ENCODE results near the gene HSDL1. TPM values are rescaled to one million over a fixed set of nuclear protein-coding genes. Genes with fewer than 3 reads are reported as not detected.
A peak's percentile ranks its signal among the peaks of the same experiment; 100 is the strongest.

The HSDL1 gene
- total RNA-seq, 1 donor from 2014 or later: 50.2 TPM

DNA sequence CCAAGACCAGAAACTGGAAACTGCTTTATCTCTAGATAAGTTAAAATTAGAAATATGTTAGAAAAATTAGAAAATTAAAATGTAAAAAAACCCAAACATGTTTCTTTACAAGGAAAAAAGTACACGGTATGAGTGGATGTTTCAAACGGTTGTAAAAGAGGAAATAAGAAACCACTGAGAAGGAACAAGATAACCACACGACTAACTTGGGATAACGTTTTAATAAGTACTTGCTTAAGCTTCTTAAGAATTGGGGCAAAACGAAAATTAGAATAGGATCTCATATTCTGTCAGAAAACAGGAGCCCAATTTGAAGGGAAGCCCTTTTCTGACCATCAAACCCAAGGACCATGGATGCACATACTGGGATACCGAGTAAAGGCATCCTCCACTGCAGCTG lies 59.2 kb downstream of the HSDL1 start:
- peaks cover 4% of the 10 kb centered on the region for H3K27me3 Mint-ChIP-seq (ENCODE audit: unreplicated experiment)
- TF ChIP-seq, protein P1, sequence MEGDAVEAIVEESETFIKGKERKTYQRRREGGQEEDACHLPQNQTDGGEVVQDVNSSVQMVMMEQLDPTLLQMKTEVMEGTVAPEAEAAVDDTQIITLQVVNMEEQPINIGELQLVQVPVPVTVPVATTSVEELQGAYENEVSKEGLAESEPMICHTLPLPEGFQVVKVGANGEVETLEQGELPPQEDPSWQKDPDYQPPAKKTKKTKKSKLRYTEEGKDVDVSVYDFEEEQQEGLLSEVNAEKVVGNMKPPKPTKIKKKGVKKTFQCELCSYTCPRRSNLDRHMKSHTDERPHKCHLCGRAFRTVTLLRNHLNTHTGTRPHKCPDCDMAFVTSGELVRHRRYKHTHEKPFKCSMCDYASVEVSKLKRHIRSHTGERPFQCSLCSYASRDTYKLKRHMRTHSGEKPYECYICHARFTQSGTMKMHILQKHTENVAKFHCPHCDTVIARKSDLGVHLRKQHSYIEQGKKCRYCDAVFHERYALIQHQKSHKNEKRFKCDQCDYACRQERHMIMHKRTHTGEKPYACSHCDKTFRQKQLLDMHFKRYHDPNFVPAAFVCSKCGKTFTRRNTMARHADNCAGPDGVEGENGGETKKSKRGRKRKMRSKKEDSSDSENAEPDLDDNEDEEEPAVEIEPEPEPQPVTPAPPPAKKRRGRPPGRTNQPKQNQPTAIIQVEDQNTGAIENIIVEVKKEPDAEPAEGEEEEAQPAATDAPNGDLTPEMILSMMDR (IDR thresholded peaks at IDR 0.05; ENCODE audit: unreplicated experiment): no peak
- no peaks in the 10 kb centered on the region for H3K4me1 Mint-ChIP-seq (ENCODE audit: unreplicated experiment)
- DNase-seq (ENCODE audit: low spot score): no peak
- peaks cover 35% of the 10 kb centered on the region for H3K36me3 Mint-ChIP-seq (ENCODE audit: low read depth, unreplicated experiment)
- H3K9me3 Mint-ChIP-seq (ENCODE audit: unreplicated experiment): no peaks in the 10 kb centered on the region
- no peak overlapping the region for H3K27ac Mint-ChIP-seq (ENCODE audit: unreplicated experiment)
- no peak overlapping the region for H3K4me3 Mint-ChIP-seq (ENCODE audit: unreplicated experiment)

DNA sequence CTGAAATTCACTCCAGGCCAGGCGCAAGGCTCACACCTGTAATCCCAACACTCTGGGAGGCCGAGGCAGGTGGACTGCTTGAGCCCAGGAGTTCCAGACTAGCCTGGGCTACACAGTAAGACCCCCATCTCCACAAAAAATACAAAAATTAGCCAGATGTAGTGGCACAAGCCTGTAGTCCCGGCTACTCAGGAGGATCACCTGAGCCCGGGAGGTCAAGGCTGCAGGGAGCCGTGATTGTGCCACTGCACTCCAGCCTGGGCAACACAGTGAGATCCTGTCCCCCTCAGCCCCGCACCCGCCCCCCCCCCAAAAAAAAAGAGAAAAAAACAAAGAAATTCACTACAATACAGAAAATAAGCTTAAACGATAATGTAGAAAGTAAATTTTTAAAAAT lies 59.7 kb downstream of the HSDL1 start:
- no peaks in the 10 kb centered on the region for H3K4me1 Mint-ChIP-seq (ENCODE audit: unreplicated experiment)
- TF ChIP-seq, protein P1 (IDR thresholded peaks at IDR 0.05; ENCODE audit: unreplicated experiment): no peak
- no peak overlapping the region for H3K4me3 Mint-ChIP-seq (ENCODE audit: unreplicated experiment)
- no peak overlapping the region for H3K27ac Mint-ChIP-seq (ENCODE audit: unreplicated experiment)
- no peak for DNase-seq (ENCODE audit: low spot score)
- H3K27me3 Mint-ChIP-seq (ENCODE audit: unreplicated experiment): peaks cover 5% of the 10 kb centered on the region
- no peaks in the 10 kb centered on the region for H3K9me3 Mint-ChIP-seq (ENCODE audit: unreplicated experiment)
- peaks cover 34% of the 10 kb centered on the region for H3K36me3 Mint-ChIP-seq (ENCODE audit: low read depth, unreplicated experiment)

DNA sequence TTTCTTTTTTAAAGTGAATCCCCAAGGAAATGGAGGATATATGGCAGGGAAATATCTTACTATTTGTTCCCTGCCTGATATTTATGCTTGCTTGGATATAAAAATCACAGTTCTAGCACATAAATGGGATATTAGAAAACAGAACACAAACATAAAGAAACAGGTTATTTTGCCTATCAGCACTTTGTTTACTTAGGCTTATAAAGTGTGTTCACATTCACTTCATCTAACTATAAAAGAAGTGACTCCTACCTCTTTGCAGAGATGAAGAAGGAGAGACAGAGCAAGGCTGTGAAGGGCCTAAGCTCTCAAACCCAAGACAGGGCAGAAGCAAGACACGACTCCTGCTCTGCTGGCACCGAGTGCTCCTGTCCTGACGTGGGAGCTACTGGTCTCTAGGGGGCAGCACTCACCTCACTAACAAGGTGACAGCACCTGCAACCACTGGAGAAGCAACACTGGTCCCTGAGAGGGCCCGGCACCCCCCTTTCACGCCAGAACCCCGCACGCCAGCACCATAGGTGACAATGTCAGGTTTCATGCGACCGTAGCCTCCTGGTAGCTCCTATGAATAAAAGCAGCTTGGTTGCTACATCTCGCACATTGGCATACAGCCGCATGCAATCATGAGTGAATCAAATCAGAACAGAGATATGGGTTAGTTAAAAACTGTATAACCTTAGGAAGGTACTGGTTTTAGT lies 60.3 kb downstream of the HSDL1 start:
- DNase-seq (ENCODE audit: low spot score): peak; percentile 63
- Mint-ChIP-seq H3K4me3 (ENCODE audit: unreplicated experiment) (no peak overlapping the region), H3K4me1 (ENCODE audit: unreplicated experiment) (peaks cover 5% of the 10 kb centered on the region), H3K36me3 (ENCODE audit: low read depth, unreplicated experiment) (peaks cover 32% of the 10 kb centered on the region), H3K27ac (ENCODE audit: unreplicated experiment) (no peak overlapping the region), H3K27me3 (ENCODE audit: unreplicated experiment) (peaks cover 4% of the 10 kb centered on the region), H3K9me3 (ENCODE audit: unreplicated experiment) (no peaks in the 10 kb centered on the region)
- TF ChIP-seq, protein P1 (IDR thresholded peaks at IDR 0.05; ENCODE audit: unreplicated experiment): peak; percentile 64

DNA sequence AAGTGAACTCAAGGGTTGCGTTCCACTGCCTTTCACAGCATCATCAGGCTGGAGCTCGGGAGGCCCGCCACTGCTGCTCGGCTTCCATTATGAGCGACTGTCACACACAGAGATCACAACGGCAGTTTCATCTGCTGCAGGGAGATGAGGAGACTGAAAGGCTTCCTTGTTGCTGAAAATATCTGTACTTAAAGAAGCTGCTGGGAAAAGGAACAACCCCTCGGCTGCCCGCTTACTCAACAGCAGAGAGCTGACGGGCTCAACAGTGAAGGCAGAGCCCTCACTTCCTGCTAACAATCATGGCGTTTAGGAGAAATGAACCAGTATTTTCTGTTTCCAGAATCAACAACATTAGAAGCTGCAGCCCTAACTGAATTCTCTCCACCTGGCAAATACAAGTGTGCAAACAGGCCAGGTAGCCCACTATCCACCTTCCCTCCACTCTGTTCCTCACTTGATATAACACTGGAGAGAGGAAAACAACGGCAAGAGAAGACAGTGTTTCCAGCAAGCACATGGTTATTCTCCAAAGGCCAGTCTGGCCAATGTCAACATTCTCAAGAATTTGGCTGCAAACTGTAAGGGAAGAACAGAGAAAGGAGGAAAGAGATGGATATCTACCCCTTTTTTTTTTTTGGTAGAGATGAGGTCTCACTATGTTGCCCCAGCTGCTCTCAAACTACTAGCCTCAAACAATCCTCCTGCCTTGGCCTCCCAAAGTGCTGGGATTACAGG lies 62.0 kb downstream of the HSDL1 start:
- no peak overlapping the region for H3K27ac Mint-ChIP-seq (ENCODE audit: unreplicated experiment)
- no peaks in the 10 kb centered on the region for H3K9me3 Mint-ChIP-seq (ENCODE audit: unreplicated experiment)
- H3K4me3 Mint-ChIP-seq (ENCODE audit: unreplicated experiment): no peak overlapping the region
- peaks cover 2% of the 10 kb centered on the region for H3K27me3 Mint-ChIP-seq (ENCODE audit: unreplicated experiment)
- DNase-seq (ENCODE audit: low spot score): no peak
- H3K36me3 Mint-ChIP-seq (ENCODE audit: low read depth, unreplicated experiment): peaks cover 33% of the 10 kb centered on the region
- peaks cover 6% of the 10 kb centered on the region for H3K4me1 Mint-ChIP-seq (ENCODE audit: unreplicated experiment)
- TF ChIP-seq, protein P1 (IDR thresholded peaks at IDR 0.05; ENCODE audit: unreplicated experiment): no peak

DNA sequence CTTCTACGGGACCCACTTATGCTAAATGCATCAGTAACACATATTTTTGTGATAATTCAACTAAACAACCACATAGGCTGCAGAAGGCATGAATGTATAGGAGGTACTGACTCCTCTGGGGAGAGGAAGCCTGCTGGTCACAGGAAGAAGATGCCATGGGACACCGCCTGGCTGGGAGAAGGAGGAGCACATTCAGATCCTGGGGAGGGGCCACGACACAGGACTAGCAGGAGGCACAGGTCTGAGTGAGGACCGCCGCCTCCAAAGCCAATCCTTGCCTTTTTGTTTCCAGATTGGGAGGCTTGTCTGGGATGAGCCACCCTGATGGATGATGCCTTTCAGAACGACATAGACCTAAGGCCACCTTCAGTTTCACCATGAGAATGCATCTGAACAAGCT lies 62.9 kb downstream of the HSDL1 start:
- Mint-ChIP-seq H3K27ac (ENCODE audit: unreplicated experiment) (no peak overlapping the region), H3K4me1 (ENCODE audit: unreplicated experiment) (peaks cover 6% of the 10 kb centered on the region), H3K4me3 (ENCODE audit: unreplicated experiment) (no peak overlapping the region), H3K27me3 (ENCODE audit: unreplicated experiment) (peaks cover 2% of the 10 kb centered on the region), H3K36me3 (ENCODE audit: low read depth, unreplicated experiment) (peaks cover 35% of the 10 kb centered on the region), H3K9me3 (ENCODE audit: unreplicated experiment) (no peaks in the 10 kb centered on the region)
- DNase-seq (ENCODE audit: low spot score): no peak
- TF ChIP-seq, protein P1 (IDR thresholded peaks at IDR 0.05; ENCODE audit: unreplicated experiment): no peak

Measured in endothelial cell (in vitro differentiated cells).